H1 (cell line): ENCODE data around the gene SP9. TPM values are rescaled to one million over a fixed set of nuclear protein-coding genes. Genes with fewer than 3 reads are reported as not detected.

Experiments
- CTCF ChIA-PET: fragments of 300-600 bp; sonication (Branson Sonifier 250); formaldehyde crosslinking; loops from one replicate; lab custom pipeline; 2021; ENCODE audit not compliant: partially characterized antibody; lab: Charles Lee
- POLR2A ChIA-PET: fragments of 300-600 bp; sonication (Branson Sonifier 250); formaldehyde crosslinking; loops from one replicate; lab custom pipeline; 2021; ENCODE audit warnings: inconsistent platforms; ENCODE audit not compliant: partially characterized antibody; lab: Charles Lee
- DNase-seq, 2 experiments: peaks; one replicate each; pipeline versions ENCODE4 v3.0.0 to v3.0.0-alpha.2; 2010 to 2022; ENCODE audit warnings: low spot score in 2 of 2, low read depth in 1 of 2, mixed read lengths in 1 of 2
- FAIRE-seq: peaks from 2 replicates; lab custom pipeline; 2011; peaks lifted over from hg19 to GRCh38; lab: Jason Lieb, UNC
- H2AFZ ChIP-seq: 2 replicates; pipeline ENCODE4 v1.8.1; 2012; ENCODE audit warnings: low read length, inconsistent platforms
- H2AK5ac ChIP-seq: 2 replicates; pipeline ENCODE4 v1.6.1; 2013; ENCODE audit warnings: low read depth, low read length
- H2BK120ac ChIP-seq: replicated peaks from 2 replicates; pipeline ENCODE3; 2013; ENCODE audit warnings: low read depth, low read length, inconsistent platforms
- H2BK12ac ChIP-seq: 2 replicates; pipeline ENCODE4 v1.6.1; 2013; ENCODE audit warnings: low read depth, low read length
- H2BK15ac ChIP-seq: 2 replicates; pipeline ENCODE4 v1.6.1; 2013; ENCODE audit warnings: low read length
- H2BK20ac ChIP-seq: 2 replicates; pipeline ENCODE4 v1.6.1; 2013; ENCODE audit warnings: low read length
- H2BK5ac ChIP-seq: 2 replicates; pipeline ENCODE4 v1.6.1; 2013; ENCODE audit warnings: low read depth, low read length
- H3K14ac ChIP-seq: 2 replicates; pipeline ENCODE4 v1.6.1; 2013; ENCODE audit warnings: inconsistent platforms; ENCODE audit not compliant: insufficient read length
- H3K18ac ChIP-seq: 2 replicates; pipeline ENCODE4 v1.6.1; 2013; ENCODE audit warnings: low read length; ENCODE audit errors: extremely low read depth
- H3K23ac ChIP-seq: 2 replicates; pipeline ENCODE4 v1.6.1; 2013; ENCODE audit warnings: inconsistent platforms; ENCODE audit not compliant: insufficient read length
- H3K23me2 ChIP-seq: 2 replicates; pipeline ENCODE4 v1.6.1; 2013; ENCODE audit warnings: low read depth, low read length
- H3K27ac ChIP-seq: 2 replicates; pipeline ENCODE4 v1.6.1; 2011; ENCODE audit warnings: low read depth, low read length, inconsistent platforms
- H3K27me3 ChIP-seq, 4 experiments: replicated peaks in 1 of 4; 1 replicate in 1 of 4; 2 replicates in 3 of 4; pipeline versions ENCODE4 v1.6.1 to v1.8.1; 2011 to 2013; ENCODE audit warnings: low read length in 3 of 4, mild to moderate bottlenecking in 3 of 4, inconsistent platforms in 2 of 4, mixed read lengths in 2 of 4, moderate library complexity in 1 of 4; ENCODE audit not compliant: control insufficient read depth in 3 of 4, insufficient read depth in 3 of 4; ENCODE audit errors: extremely low read depth in 1 of 4
- H3K36me3 ChIP-seq, 4 experiments: 2 replicates each; pipeline versions ENCODE4 v1.6.1 to v1.8.1; 2011 to 2013; ENCODE audit warnings: mild to moderate bottlenecking in 4 of 4, low read length in 3 of 4, moderate library complexity in 2 of 4, control low read depth in 1 of 4, inconsistent platforms in 1 of 4; ENCODE audit not compliant: insufficient read depth in 4 of 4, control insufficient read depth in 2 of 4
- H3K4ac ChIP-seq: replicated peaks from 2 replicates; pipeline ENCODE3; 2013; ENCODE audit warnings: low read length, low read depth, mixed read lengths, inconsistent platforms; ENCODE audit not compliant: insufficient read length
- H3K4me1 ChIP-seq, 4 experiments: replicated peaks in 1 of 4; 1 replicate in 1 of 4; 2 replicates in 3 of 4; pipeline versions ENCODE4 v1.6.1 to v1.8.1; 2011 to 2013; ENCODE audit warnings: low read length in 3 of 4, inconsistent platforms in 2 of 4, mixed read lengths in 1 of 4; ENCODE audit not compliant: insufficient read depth in 4 of 4, control insufficient read depth in 3 of 4
- H3K4me2 ChIP-seq, 2 experiments: 2 replicates each; pipeline versions ENCODE4 v1.6.1 to v1.8.1; 2011 to 2013; ENCODE audit warnings: low read depth in 2 of 2, low read length in 2 of 2, control low read depth in 1 of 2, inconsistent platforms in 1 of 2, mild to moderate bottlenecking in 1 of 2; ENCODE audit not compliant: insufficient read depth in 1 of 2
- H3K4me3 ChIP-seq, 4 experiments: fragments of 200-600, 300-600 bp in 1 of 4; sonication (generic), shearing (Covaris generic), sonication (Bioruptor Twin) in 1 of 4; 2 replicates each; pipeline versions ENCODE4 v1.5.1 to v1.8.1; 2011 to 2016; ENCODE audit warnings: low read length in 4 of 4, low read depth in 3 of 4, control low read depth in 2 of 4, inconsistent platforms in 2 of 4, mild to moderate bottlenecking in 2 of 4, mixed read lengths in 1 of 4, moderate library complexity in 1 of 4; ENCODE audit not compliant: insufficient read depth in 2 of 4; ENCODE audit errors: extremely low read depth in 1 of 4
- H3K56ac ChIP-seq: replicated peaks from 2 replicates; pipeline ENCODE3; 2013; ENCODE audit warnings: low read depth, mild to moderate bottlenecking, mixed read lengths, low read length, inconsistent platforms; ENCODE audit not compliant: insufficient read length
- H3K79me1 ChIP-seq: 2 replicates; pipeline ENCODE4 v1.6.1; 2013; ENCODE audit warnings: low read depth, low read length, control low read depth
- H3K79me2 ChIP-seq, 2 experiments: 2 replicates each; pipeline versions ENCODE4 v1.6.1 to v1.8.1; 2012 to 2013; ENCODE audit warnings: low read length in 2 of 2, mild to moderate bottlenecking in 2 of 2, inconsistent platforms in 1 of 2; ENCODE audit not compliant: insufficient read depth in 2 of 2, control insufficient read depth in 1 of 2
- H3K9ac ChIP-seq, 4 experiments: replicated peaks in 1 of 4; 1 replicate in 1 of 4; 2 replicates in 3 of 4; pipeline versions ENCODE4 v1.6.1 to v1.8.1; 2011 to 2013; ENCODE audit warnings: low read depth in 3 of 4, low read length in 3 of 4, control low read depth in 2 of 4, mild to moderate bottlenecking in 2 of 4, moderate library complexity in 2 of 4, inconsistent platforms in 1 of 4; ENCODE audit errors: extremely low read depth in 1 of 4
- H3K9me3 ChIP-seq, 2 experiments: 2 replicates each; pipeline versions ENCODE4 v1.6.1 to v1.8.1; 2012 to 2013; ENCODE audit warnings: mild to moderate bottlenecking in 2 of 2, moderate library complexity in 2 of 2, control low read depth in 1 of 2, inconsistent platforms in 1 of 2, low read depth in 1 of 2, low read length in 1 of 2, mixed read lengths in 1 of 2; ENCODE audit not compliant: insufficient read depth in 2 of 2
- H4K20me1 ChIP-seq, 2 experiments: replicated peaks in 1 of 2; 2 replicates each; pipeline versions ENCODE3 to v1.8.1; 2011 to 2013; ENCODE audit warnings: inconsistent platforms in 2 of 2, low read length in 2 of 2, mild to moderate bottlenecking in 1 of 2; ENCODE audit not compliant: insufficient read depth in 2 of 2, control insufficient read depth in 1 of 2
- H4K5ac ChIP-seq: 2 replicates; pipeline ENCODE4 v1.6.1; 2013; ENCODE audit warnings: low read length, low read depth, mixed read lengths, inconsistent platforms; ENCODE audit not compliant: insufficient read length
- H4K8ac ChIP-seq: 2 replicates; pipeline ENCODE4 v1.8.0; 2013; ENCODE audit warnings: mild to moderate bottlenecking, moderate library complexity, low read length, inconsistent platforms; ENCODE audit not compliant: insufficient read depth; ENCODE audit errors: extremely low read depth
- H4K91ac ChIP-seq: replicated peaks from 2 replicates; pipeline ENCODE3; 2013; ENCODE audit warnings: low read length, mixed read lengths, inconsistent platforms; ENCODE audit not compliant: insufficient read length
- HDAC2 ChIP-seq, 2 experiments: fragments of 300-600 bp in 1 of 2; sonication (generic) in 1 of 2; IDR thresholded peaks; 2 replicates each; pipeline ENCODE4 v1.6.1; 2011 to 2012; ENCODE audit warnings: low read depth in 2 of 2, low read length in 2 of 2, mild to moderate bottlenecking in 2 of 2, moderate library complexity in 2 of 2, borderline replicate concordance in 1 of 2, inconsistent platforms in 1 of 2
- NANOG ChIP-seq: IDR thresholded peaks from 2 replicates; pipeline ENCODE4 v1.6.1; 2011; ENCODE audit warnings: low read length, low read depth, mild to moderate bottlenecking, inconsistent platforms; ENCODE audit not compliant: insufficient read depth, poor library complexity, severe bottlenecking
- SP1 ChIP-seq: IDR thresholded peaks from 2 replicates; pipeline ENCODE4 v1.6.1; 2011; ENCODE audit warnings: low read depth, low read length
- TCF12 ChIP-seq: IDR thresholded peaks from 2 replicates; pipeline ENCODE4 v1.6.1; 2011; ENCODE audit warnings: low read depth, mild to moderate bottlenecking, low read length
- YY1 ChIP-seq: IDR thresholded peaks from 2 replicates; pipeline ENCODE4 v1.6.1; 2011; ENCODE audit warnings: low read depth, mild to moderate bottlenecking, low read length
- WGBS, 2 experiments: shearing (Covaris generic) in 1 of 2; methylation state at CpG; one replicate each; pipeline versions ENCODE4 v1.1.6 to v1.1.7; 2013 to 2015; ENCODE audit warnings: low lambda C conversion rate in 2 of 2, mixed read lengths in 2 of 2, inconsistent platforms in 1 of 2, low coverage in 1 of 2, missing lambda C conversion rate in 1 of 2; ENCODE audit not compliant: insufficient replicate concordance in 2 of 2, insufficient coverage in 1 of 2, insufficient read length in 1 of 2; ENCODE audit errors: extremely low coverage in 1 of 2, missing lambda C conversion rate in 1 of 2; 5-methylcytosine and 5-hydroxymethylcytosine counted together
- polyA plus RNA-seq, 7 experiments: library from polyadenylated mRNA; depleted of rRNA in 3 of 7; stranded (reverse) in 5 of 7; unstranded in 2 of 7; fragments of >200 nt in 5 of 7; fragments of 200-250 nt in 2 of 7; gene quantifications; 1 replicate in 5 of 7; 2 replicates in 1 of 7; 4 replicates in 1 of 7; pipeline versions ENCODE4 v1.2.1 to v1.2.3, GENCODE V29; 2011 to 2013; ENCODE audit warnings: missing spikeins in 2 of 7, mixed read lengths in 2 of 7
- total RNA-seq: library from RNA; stranded (reverse); fragmentation: NEBNext Ultra II Directional; extraction: Animal tissue kit (Norgen Biotek cat#: 25700); gene quantifications from 2 replicates; pipeline ENCODE4 v1.2.1, GENCODE V29; 2021

Gene SP9
- total and polyA plus RNA-seq, 2 of the 8 experiments (the other 6 are each of a cell fraction or from before 2014, with no cell fraction given): 0.03 to 0.11 TPM

GRCh38 chr2:174338671-174339560, 4.2 kb downstream of the SP9 start:
- FAIRE-seq: no peak
- no peak overlapping the region for H3K14ac ChIP-seq
- H3K9me3 ChIP-seq: no peaks in the 10 kb centered on the region
- peaks cover 27% of the 10 kb centered on the region; the same call in 1 of the 2 replicates for H3K23me2 ChIP-seq
- H3K4me1 ChIP-seq: peaks cover 2 to 31% (median 16%) of the 10 kb centered on the region in 4 experiments
- no peak overlapping the region for H2BK5ac ChIP-seq
- H3K23ac ChIP-seq: no peak overlapping the region
- H3K4me3 ChIP-seq: peak overlapping the region in 1 of 4 experiments; percentile 63; a peak in 1 of 8 replicates
- H2BK12ac ChIP-seq: no peak overlapping the region
- H2AK5ac ChIP-seq: no peak overlapping the region
- no peak overlapping the region for H2BK15ac ChIP-seq
- ChIA-PET CTCF (interaction anchor here (1.0 to 1.2 kb wide), 3 partner anchors 9 to 89 kb away, joined by 3 read pairs; no protein-coding TSS in a partner anchor), POLR2A (interaction anchor here (0.6 to 1.8 kb wide), 3 partner anchors 11 to 266 kb away, joined by 3 to 6 read pairs (median 3); no protein-coding TSS in a partner anchor)
- TF ChIP-seq SP1: 0 out of 2 replicates have a peak, but pooled peaks have one; percentile 14
- TF ChIP-seq TCF12: 0 out of 2 replicates have a peak, but pooled peaks have one; percentile 8
- peak in 1 of 2 experiments; percentile 33; a peak in 1 of 4 replicates for TF ChIP-seq HDAC2 (IDR thresholded peaks at IDR 0.05; ENCODE audit: borderline replicate concordance in 1 of 2, low read depth in 2 of 2, low read length in 2 of 2)
- peak; percentile 33 for TF ChIP-seq NANOG
- TF ChIP-seq YY1: no peak
- no peak for DNase-seq
- no peak overlapping the region; a peak in 1 of 4 replicates for H3K4me2 ChIP-seq
- H3K79me2 ChIP-seq: no peaks in the 10 kb centered on the region
- H2AFZ ChIP-seq: no peak overlapping the region
- H4K91ac ChIP-seq: no peak overlapping the region
- peaks cover 57 to 100% (median 84%) of the 10 kb centered on the region in 4 experiments for H3K27me3 ChIP-seq
- peaks cover 0 to 6% (median 0%) of the 10 kb centered on the region in 4 experiments; a peak in 1 of 8 replicates for H3K36me3 ChIP-seq
- no peak overlapping the region for H3K9ac ChIP-seq
- H4K20me1 ChIP-seq: peaks cover 5 to 8% of the 10 kb centered on the region in 2 experiments
- no peak overlapping the region for H3K18ac ChIP-seq
- H2BK120ac ChIP-seq: no peak overlapping the region
- H3K27ac ChIP-seq: no peak overlapping the region
- H3K4ac ChIP-seq: no peak overlapping the region
- no peak overlapping the region for H4K8ac ChIP-seq
- no peak overlapping the region for H4K5ac ChIP-seq
- no peaks in the 10 kb centered on the region for H3K79me1 ChIP-seq
- H2BK20ac ChIP-seq: no peak overlapping the region
- no peak overlapping the region for H3K56ac ChIP-seq
- 1% methylated on average over 17 of the region's 17 CpGs; no CpG with 5 or more reads in 1 of the 2 experiments for WGBS, 2 experiments
